COLO668 (cell line): Measurements from ENCODE around the gene ZNF189.

Experiments used
- DNase-seq: peaks from one replicate; lab custom pipeline; 2025; ENCODE audit not compliant: unreplicated experiment; lab: John Stamatoyannopoulos, UW

ZNF189 gene

GRCh38 chr9:101417977-101418376 is 19.3 kb downstream of the ZNF189 start:
- no peak for DNase-seq

- DNase-seq, result no peak
Measured at GRCh38 chr9:101418518-101419430, 20.1 kb downstream of the ZNF189 start.

- no peak for DNase-seq
Measured at GRCh38 chr9:101419863-101420262, 21.2 kb downstream of the ZNF189 start.

GRCh38 chr9:101421653-101422065 is 23.0 kb downstream of the ZNF189 start:
- DNase-seq, result no peak

- DNase-seq, result no peak
Measured at GRCh38 chr9:101427358-101427757, 28.7 kb downstream of the ZNF189 start.

- DNase-seq, result no peak
Measured at GRCh38 chr9:101427957-101428655, 29.5 kb downstream of the ZNF189 start.

GRCh38 chr9:101428909-101429308 is 30.3 kb downstream of the ZNF189 start:
- DNase-seq, result no peak

- no peak for DNase-seq
Measured at GRCh38 chr9:101429736-101430135, 31.1 kb downstream of the ZNF189 start.

GRCh38 chr9:101432171-101432570 is 33.5 kb downstream of the ZNF189 start:
- DNase-seq, result no peak

- DNase-seq, result no peak
Measured at GRCh38 chr9:101432740-101433139, 34.1 kb downstream of the ZNF189 start.

- DNase-seq, result no peak
Measured at GRCh38 chr9:101433229-101433628, 34.6 kb downstream of the ZNF189 start.

GRCh38 chr9:101434998-101435397 is 36.3 kb downstream of the ZNF189 start:
- DNase-seq, result no peak

- DNase-seq, result no peak
Measured at GRCh38 chr9:101435601-101436079, 37.0 kb downstream of the ZNF189 start, which contains the start of gene ALDOB. ALDOB (minus strand) TSS chr9:101435774; CDS start chr9:101430887, 4,887 bp downstream.

GRCh38 chr9:101437806-101438232 is 39.2 kb downstream of the ZNF189 start:
- DNase-seq, result no peak

- DNase-seq, result no peak
Measured at GRCh38 chr9:101438523-101438922, 39.9 kb downstream of the ZNF189 start.

GRCh38 chr9:101440714-101441230 is 42.1 kb downstream of the ZNF189 start:
- DNase-seq, result no peak

- no peak for DNase-seq
Measured at GRCh38 chr9:101442318-101442717, 43.7 kb downstream of the ZNF189 start.

GRCh38 chr9:101442736-101443135 is 44.1 kb downstream of the ZNF189 start:
- DNase-seq, result no peak

GRCh38 chr9:101443364-101443771 is 44.7 kb downstream of the ZNF189 start:
- no peak for DNase-seq

- no peak for DNase-seq
Measured at GRCh38 chr9:101445353-101446029, 46.8 kb downstream of the ZNF189 start.

GRCh38 chr9:101446732-101447131 is 48.1 kb downstream of the ZNF189 start:
- DNase-seq, result no peak
